Lower lobe of right lung (tissue), 2 donors: ENCODE results near the gene TNIK. TPM values are rescaled to one million over a fixed set of nuclear protein-coding genes. Genes with fewer than 3 reads are reported as not detected.

Source experiments
- ATAC-seq, 2 donors: fragments of 200-7000 bp; cut with Tn5 transposase; one replicate each; pipeline ENCODE4 v1.9.1; 2020 to 2022; ENCODE audit warnings: mild to moderate bottlenecking in 2 of 2, moderate library complexity in 2 of 2
- DNase-seq: peaks from one replicate; pipeline ENCODE4 v3.0.0-alpha.2; 2020
- H3K27ac ChIP-seq: fragments of 200-600 bp; one replicate; pipeline ENCODE4 v1.8.0; 2022
- H3K27me3 ChIP-seq: fragments of 200-600 bp; one replicate; pipeline ENCODE4 v1.8.0; 2022; ENCODE audit warnings: low read depth
- H3K36me3 ChIP-seq: fragments of 200-600 bp; one replicate; pipeline ENCODE4 v1.8.0; 2022; ENCODE audit warnings: mild to moderate bottlenecking
- H3K4me1 ChIP-seq: fragments of 200-600 bp; one replicate; pipeline ENCODE4 v1.8.0; 2022
- H3K4me3 ChIP-seq: fragments of 200-600 bp; one replicate; pipeline ENCODE4 v1.8.0; 2022; ENCODE audit warnings: mild to moderate bottlenecking
- H3K9me3 ChIP-seq: fragments of 200-600 bp; one replicate; pipeline ENCODE4 v1.8.0; 2022
- CTCF ChIP-seq: fragments of 200-600 bp; IDR thresholded peaks from one replicate; pipeline ENCODE4 v1.8.0; 2022; ENCODE audit warnings: antibody characterized with exemption, mild to moderate bottlenecking
- intact Hi-C: fragments of 100-400 bp; cut with DNase I; formaldehyde crosslinking; loops from one replicate; pipeline ENCODE4 v1.11.0; 2022
- total RNA-seq: library from RNA; stranded (reverse); fragmentation: NEBNext Ultra II Directional; extraction: Animal tissue kit (Norgen Biotek cat#: 25700); gene quantifications from one replicate; pipeline ENCODE4 v1.2.1, GENCODE V29; 2021
- donor health status: DM: no; HTN: yes; CAD: no; lungs with severe emphysema.

The TNIK gene
- total RNA-seq, 1 donor from 2014 or later = 29.3 TPM

GRCh38 chr3:171195686-171196085 is 264.5 kb downstream of the TNIK start:
- no peak for TF ChIP-seq CTCF
- H3K9me3 ChIP-seq = no peaks in the 10 kb centered on the region
- ATAC-seq (no peak), DNase-seq (no peak)
- H3K36me3 ChIP-seq = no peaks in the 10 kb centered on the region
- no peak overlapping the region for H3K4me3 ChIP-seq
- no peaks in the 10 kb centered on the region for H3K27me3 ChIP-seq
- no peak overlapping the region for H3K27ac ChIP-seq
- no peaks in the 10 kb centered on the region for H3K4me1 ChIP-seq
- intact Hi-C loops = no loop called here

DNA sequence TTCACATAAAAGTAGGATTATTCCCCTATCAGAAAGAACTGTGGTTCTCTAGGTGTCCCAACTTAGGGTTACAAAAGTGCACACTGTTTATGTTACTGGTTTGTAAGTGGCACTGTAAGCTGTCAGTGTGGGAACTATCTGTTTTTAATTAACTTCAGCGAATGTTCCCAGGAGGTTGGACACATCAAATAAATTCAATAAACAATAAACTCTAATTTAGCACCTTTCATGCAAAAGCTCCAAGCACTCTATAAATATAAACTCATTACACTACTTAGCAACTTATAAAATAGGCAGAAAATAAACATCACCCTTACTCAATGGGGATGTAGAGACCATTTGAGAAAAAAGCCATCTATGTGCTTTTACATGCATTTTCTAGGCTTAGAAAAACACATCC is 265.2 kb downstream of the TNIK start:
- Histone ChIP-seq H3K36me3 (no peaks in the 10 kb centered on the region), H3K4me3 (no peak overlapping the region), H3K9me3 (no peaks in the 10 kb centered on the region), H3K4me1 (no peaks in the 10 kb centered on the region), H3K27ac (no peak overlapping the region), H3K27me3 (no peaks in the 10 kb centered on the region)
- no peak for TF ChIP-seq CTCF
- ATAC-seq (no peak), DNase-seq (no peak)
- intact Hi-C loops = no loop called here

DNA sequence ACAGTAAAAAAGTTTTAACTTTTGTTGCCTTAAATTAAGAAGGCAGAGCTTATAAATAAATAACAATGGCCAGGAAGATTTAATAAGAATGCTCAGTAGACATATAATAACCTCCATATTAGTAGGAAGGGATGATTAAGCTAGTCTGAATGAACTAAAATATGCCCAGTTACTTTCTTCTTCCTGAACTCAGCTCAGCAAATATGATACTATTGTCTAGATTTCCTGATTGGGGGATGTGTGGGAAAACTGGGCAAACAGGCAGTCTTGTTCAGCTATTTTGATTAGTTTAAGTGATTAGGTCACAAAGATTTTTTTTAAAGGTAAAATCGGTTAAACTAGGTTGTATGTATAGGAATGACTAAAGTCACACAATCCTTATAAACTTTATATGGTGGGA is 266.5 kb downstream of the TNIK start:
- intact Hi-C loops = no loop called here
- TF ChIP-seq CTCF = no peak
- ATAC-seq (no peak), DNase-seq (no peak)
- no peaks in the 10 kb centered on the region for H3K27me3 ChIP-seq
- H3K4me3 ChIP-seq = no peak overlapping the region
- H3K9me3 ChIP-seq = no peaks in the 10 kb centered on the region
- H3K4me1 ChIP-seq = no peaks in the 10 kb centered on the region
- no peaks in the 10 kb centered on the region for H3K36me3 ChIP-seq
- no peak overlapping the region for H3K27ac ChIP-seq

DNA sequence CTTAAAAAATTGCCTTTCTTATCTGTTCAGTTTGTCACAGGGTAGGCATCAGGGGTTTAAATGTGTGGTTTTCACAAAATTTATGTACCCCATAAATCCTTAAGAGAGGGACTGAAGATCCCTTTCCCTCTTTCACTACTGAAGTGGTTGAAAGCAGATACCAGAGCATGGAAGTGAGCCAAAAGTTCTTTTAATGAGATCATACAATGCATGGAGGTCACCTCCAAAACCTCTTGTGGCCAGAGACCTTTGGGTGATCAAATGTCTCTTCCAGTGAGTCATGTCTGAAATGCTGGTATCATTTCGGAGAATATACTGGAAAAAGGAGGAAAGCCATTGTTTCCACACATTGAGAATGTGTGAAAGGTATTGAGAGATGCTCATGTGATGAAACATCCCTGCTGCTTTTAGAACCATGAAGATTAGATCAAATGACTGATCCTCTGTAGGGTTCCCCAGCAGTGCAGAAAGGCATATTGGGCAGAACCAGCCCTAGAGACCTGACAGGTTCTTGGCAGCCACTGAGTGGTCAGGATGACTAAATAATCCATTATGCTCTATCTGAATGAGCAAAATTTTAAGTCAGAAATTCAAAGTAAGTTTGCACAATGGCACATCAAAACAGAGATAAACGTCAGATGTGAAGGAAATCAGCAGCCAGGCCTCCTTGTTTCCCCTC is 267.9 kb downstream of the TNIK start:
- DNase-seq = no peak
- ATAC-seq = no peak

DNA sequence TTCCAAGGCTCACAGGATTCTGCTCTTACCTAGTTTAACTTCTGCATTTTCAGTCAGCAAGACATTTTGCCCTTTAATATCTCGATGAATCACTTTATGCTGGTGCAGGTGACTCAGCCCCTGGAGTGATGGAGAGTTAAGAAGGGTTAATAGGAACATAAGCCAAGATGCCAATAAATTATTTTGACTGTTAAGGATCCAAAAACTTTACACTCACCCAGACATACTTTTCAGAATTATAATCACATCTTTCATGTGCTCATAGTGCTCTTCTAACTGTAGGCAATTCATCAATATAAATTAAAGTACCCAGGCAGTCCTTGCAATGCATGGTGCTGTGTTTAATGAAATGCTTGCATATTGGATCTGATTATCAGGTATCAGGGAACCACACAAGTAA is 269.5 kb downstream of the TNIK start:
- intact Hi-C loops = no loop called here
- DNase-seq (no peak), ATAC-seq (no peak)
- Histone ChIP-seq H3K4me3 (no peak overlapping the region), H3K27ac (no peak overlapping the region), H3K27me3 (no peaks in the 10 kb centered on the region), H3K9me3 (no peaks in the 10 kb centered on the region), H3K4me1 (peaks cover 6% of the 10 kb centered on the region), H3K36me3 (no peaks in the 10 kb centered on the region)
- TF ChIP-seq CTCF = no peak

More for the DNA sequence above, 267.9 kb downstream of the TNIK start:
- Histone ChIP-seq H3K27me3 (no peaks in the 10 kb centered on the region), H3K4me1 (peaks cover 2% of the 10 kb centered on the region), H3K4me3 (no peak overlapping the region), H3K27ac (no peak overlapping the region), H3K36me3 (no peaks in the 10 kb centered on the region), H3K9me3 (no peaks in the 10 kb centered on the region)
- no peak for TF ChIP-seq CTCF
- intact Hi-C loops = no loop called here
